ENCODE measurements around the gene KCTD21. TPM values are rescaled to one million over a fixed set of nuclear protein-coding genes. Genes with fewer than 3 reads are reported as not detected.

KCTD21 gene
- total and polyA plus RNA-seq, 8 donors, result 8.4 to 12.0 (median 9.2) TPM

DNA sequence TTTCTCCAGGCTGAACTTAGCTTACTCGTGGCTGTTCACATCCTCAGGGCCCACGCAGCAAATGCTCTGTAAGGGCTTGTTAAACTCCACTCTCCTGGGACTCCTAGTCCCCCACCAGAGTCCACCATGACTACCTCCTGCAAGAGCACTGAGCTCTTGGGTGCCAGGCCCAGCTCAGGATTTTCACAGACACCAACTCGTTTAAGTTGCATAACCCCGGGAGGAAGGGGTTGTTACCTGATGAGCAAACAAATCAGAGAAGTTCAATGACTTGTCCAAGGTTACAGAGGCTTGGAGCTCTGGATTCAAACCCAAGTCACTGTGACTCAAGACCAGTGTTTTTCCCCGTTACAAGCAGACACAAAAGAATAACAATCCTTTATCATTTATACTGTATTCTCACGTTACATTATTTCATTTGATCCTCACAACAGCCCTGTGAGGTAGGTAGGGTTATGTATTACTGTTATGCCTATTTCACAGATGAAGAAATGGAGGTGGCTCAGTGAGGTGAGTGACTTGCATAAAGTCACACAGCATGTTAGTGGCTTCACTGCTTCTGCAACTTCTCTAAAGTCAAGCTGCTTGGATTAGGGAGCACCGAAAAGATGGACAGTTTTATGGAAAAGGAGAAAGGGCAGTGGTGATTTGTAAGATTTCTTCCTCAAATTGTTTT is 17.4 kb downstream of the KCTD21 start:
- H3K9me3 ChIP-seq, result no peaks in the 10 kb centered on the region
- peaks cover 0 to 31% of the 10 kb centered on the region in 2 donors for H3K36me3 ChIP-seq
- no peak for DNase-seq
- ATAC-seq, result no peak
- intact Hi-C loops (cut with DNase I), result no loop called here
- H3K4me1 ChIP-seq, result peaks cover 0 to 11% of the 10 kb centered on the region in 2 donors
- H3K27me3 ChIP-seq, result no peaks in the 10 kb centered on the region
- no peak overlapping the region for H3K4me3 ChIP-seq
- TF ChIP-seq, protein P1, sequence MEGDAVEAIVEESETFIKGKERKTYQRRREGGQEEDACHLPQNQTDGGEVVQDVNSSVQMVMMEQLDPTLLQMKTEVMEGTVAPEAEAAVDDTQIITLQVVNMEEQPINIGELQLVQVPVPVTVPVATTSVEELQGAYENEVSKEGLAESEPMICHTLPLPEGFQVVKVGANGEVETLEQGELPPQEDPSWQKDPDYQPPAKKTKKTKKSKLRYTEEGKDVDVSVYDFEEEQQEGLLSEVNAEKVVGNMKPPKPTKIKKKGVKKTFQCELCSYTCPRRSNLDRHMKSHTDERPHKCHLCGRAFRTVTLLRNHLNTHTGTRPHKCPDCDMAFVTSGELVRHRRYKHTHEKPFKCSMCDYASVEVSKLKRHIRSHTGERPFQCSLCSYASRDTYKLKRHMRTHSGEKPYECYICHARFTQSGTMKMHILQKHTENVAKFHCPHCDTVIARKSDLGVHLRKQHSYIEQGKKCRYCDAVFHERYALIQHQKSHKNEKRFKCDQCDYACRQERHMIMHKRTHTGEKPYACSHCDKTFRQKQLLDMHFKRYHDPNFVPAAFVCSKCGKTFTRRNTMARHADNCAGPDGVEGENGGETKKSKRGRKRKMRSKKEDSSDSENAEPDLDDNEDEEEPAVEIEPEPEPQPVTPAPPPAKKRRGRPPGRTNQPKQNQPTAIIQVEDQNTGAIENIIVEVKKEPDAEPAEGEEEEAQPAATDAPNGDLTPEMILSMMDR (IDR thresholded peaks at IDR 0.05), result no peak
- H3K27ac ChIP-seq, result no peak overlapping the region

DNA sequence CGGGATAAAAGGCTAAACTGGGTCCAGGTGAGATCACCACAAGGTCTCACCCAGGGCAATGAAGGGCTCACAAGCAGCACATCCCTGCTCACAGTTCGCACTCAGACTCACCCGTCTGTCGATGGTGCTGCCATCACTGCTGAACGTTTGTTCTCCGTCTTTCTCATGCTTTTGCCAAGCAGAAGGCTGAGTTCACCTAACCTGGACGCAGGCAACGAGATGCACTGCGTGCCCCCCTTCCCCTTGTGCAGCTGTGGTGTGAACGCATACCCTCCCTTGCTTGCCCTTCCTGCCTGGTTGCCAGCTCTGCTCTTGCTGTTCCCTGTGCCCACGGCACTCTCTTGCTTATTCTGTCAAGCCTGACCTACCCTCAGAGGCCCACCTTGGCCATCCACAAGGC is 18.0 kb downstream of the KCTD21 start:
- no peak overlapping the region for H3K27ac ChIP-seq
- intact Hi-C loops (cut with DNase I), result no loop called here
- no peak for ATAC-seq

DNA sequence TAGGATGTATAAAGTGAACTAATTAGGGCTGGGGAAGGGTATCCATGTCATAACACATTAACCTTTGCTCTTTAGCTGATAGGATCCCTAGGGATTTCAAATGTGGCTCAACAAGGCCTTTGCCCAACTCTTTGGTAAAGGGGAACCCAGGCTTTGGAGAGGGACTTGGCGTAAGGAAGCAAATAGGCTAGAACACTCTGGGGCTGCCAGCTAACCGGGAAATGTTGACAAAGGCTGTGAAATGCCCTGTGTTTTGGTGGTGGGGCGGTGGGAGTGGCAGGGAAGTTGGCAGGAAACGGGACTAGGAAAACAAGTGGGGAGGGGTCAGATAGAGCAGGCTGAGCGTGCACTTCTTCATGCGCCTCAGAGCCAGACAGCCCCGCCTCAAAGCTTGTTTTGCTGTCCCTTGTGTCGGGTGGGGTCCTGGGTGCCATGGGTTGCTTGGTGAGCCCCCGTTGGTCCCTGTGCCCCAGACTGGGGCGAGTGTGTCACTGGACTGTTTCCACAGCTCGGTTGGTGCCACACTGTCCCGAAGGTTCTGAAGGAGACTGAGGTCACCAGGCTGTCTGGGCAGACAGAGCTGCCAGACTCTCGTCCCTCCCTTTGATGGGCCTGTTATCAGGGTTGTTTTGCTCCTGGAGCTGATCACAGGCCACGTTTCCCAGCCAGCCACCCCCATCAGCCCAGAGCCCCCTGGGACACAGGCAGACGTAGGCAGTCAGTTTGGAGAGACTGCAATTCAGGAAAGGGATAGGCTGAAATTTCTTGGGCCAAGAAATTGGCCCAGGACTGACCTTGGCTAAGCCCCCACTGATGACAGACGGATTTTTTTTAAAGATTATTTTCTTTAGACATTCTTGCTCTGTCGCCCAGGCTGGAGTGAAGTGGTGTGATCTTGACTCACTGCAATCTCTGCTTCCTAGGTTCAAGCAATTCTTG is 19.6 kb downstream of the KCTD21 start:
- TF ChIP-seq, protein P1 (IDR thresholded peaks at IDR 0.05), result no peak
- DNase-seq (peak in 2 of 4 donors; percentile 38 to 71), ATAC-seq (peak; percentile 65)
- Histone ChIP-seq H3K4me1 (peaks cover 0 to 11% of the 10 kb centered on the region in 2 donors), H3K36me3 (peaks cover 0 to 23% of the 10 kb centered on the region in 2 donors), H3K27ac (peak overlapping the region; percentile 70 to 72), H3K4me3 (no peak overlapping the region), H3K27me3 (no peaks in the 10 kb centered on the region), H3K9me3 (no peaks in the 10 kb centered on the region)
- intact Hi-C loops (cut with DNase I), result no loop called here

More for the DNA sequence above, 18.0 kb downstream of the KCTD21 start:
- TF ChIP-seq, protein P1 (IDR thresholded peaks at IDR 0.05), result no peak
- no peaks in the 10 kb centered on the region for H3K27me3 ChIP-seq
- no peaks in the 10 kb centered on the region for H3K9me3 ChIP-seq
- peaks cover 0 to 11% of the 10 kb centered on the region in 2 donors for H3K4me1 ChIP-seq
- no peak overlapping the region for H3K4me3 ChIP-seq
- H3K36me3 ChIP-seq, result peaks cover 0 to 31% of the 10 kb centered on the region in 2 donors
- no peak for DNase-seq

DNA sequence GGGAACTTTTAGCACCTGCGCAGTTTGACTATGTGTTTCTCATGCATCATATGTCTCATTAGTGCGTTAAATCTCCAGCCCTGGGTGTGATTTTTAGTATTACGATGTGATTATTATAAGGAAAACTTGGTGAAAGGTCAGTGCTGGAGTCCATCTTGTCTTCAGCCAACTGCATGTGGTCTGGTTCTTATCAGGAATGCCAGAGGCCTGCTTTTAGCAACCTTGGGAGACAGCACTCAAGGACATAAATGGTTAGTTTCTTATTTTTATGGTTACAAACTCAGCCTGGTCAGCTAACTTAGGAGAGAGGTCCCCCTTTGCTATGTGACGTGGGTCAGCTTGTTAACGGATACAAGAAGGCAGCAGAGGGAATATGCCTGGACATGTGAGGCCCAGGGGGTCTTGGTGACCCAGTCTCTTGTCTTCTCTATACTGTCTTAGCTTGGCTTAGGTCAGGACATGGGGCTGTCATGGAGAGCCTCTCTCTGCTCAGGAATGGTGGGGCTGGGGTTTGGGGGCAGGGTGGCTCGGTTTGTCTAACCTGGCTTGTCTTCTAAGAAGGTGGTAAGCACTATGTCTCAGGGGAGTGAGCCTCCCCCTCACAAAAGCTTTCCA is 21.5 kb downstream of the KCTD21 start:
- Histone ChIP-seq H3K9me3 (no peaks in the 10 kb centered on the region), H3K36me3 (peaks cover 0 to 4% of the 10 kb centered on the region in 2 donors), H3K27me3 (no peaks in the 10 kb centered on the region), H3K4me3 (no peak overlapping the region), H3K27ac (no peak overlapping the region), H3K4me1 (peaks cover 0 to 11% of the 10 kb centered on the region in 2 donors)
- no peak for DNase-seq
- TF ChIP-seq, protein P1 (IDR thresholded peaks at IDR 0.05), result no peak
- no peak for ATAC-seq
- intact Hi-C loops (cut with DNase I), result no loop called here
